AG09319 (cell line): ENCODE data around the gene CETP.
A peak's percentile ranks its signal among the peaks of the same experiment; 100 is the strongest.

ENCODE experiments used
- DNase-seq: peaks from one replicate; pipeline ENCODE4 v3.0.0-alpha.2; 2010; ENCODE audit warnings: low read depth; ENCODE audit errors: extremely low read depth
- CTCF ChIP-seq: IDR thresholded peaks from 2 replicates; pipeline ENCODE4 v1.5.1; 2011; ENCODE audit warnings: low read depth, mild to moderate bottlenecking, inconsistent platforms, low read length, moderate library complexity

CETP gene

GRCh38 chr16:56998352-56998751 is 36.6 kb downstream of the CETP start:
- no peak for DNase-seq
- no peak for TF ChIP-seq CTCF

GRCh38 chr16:56998861-56999260 is 37.1 kb downstream of the CETP start:
- DNase-seq = no peak
- TF ChIP-seq CTCF = no peak

GRCh38 chr16:56999409-57000270 is 37.9 kb downstream of the CETP start:
- no peak for TF ChIP-seq CTCF
- no peak for DNase-seq

GRCh38 chr16:57000271-57001025 is 38.7 kb downstream of the CETP start:
- no peak for TF ChIP-seq CTCF
- DNase-seq = peak; percentile 54

- no peak for TF ChIP-seq CTCF
- no peak for DNase-seq
These were observed 39.4 kb downstream of the CETP start for GRCh38 chr16:57001026-57001679.

- DNase-seq = no peak
These were observed 42.0 kb downstream of the CETP start for GRCh38 chr16:57003439-57004386.

More at GRCh38 chr16:57003439-57004386, 42.0 kb downstream of the CETP start:
- no peak for TF ChIP-seq CTCF
